NCI-H2107 treated with DMSO at 0.1 percent for 48 hours (cell line): ENCODE measurements around the gene RAB11FIP5.
"Not testable (repeated sequence)": the region's sequence is repeated elsewhere in the genome, so short reads cannot be mapped to it uniquely, and the experiment has no call there.

ENCODE experiments used
- DNase-seq: peaks from one replicate; lab custom pipeline; 2025; ENCODE audit not compliant: unreplicated experiment; lab: John Stamatoyannopoulos, UW

The RAB11FIP5 gene

DNA sequence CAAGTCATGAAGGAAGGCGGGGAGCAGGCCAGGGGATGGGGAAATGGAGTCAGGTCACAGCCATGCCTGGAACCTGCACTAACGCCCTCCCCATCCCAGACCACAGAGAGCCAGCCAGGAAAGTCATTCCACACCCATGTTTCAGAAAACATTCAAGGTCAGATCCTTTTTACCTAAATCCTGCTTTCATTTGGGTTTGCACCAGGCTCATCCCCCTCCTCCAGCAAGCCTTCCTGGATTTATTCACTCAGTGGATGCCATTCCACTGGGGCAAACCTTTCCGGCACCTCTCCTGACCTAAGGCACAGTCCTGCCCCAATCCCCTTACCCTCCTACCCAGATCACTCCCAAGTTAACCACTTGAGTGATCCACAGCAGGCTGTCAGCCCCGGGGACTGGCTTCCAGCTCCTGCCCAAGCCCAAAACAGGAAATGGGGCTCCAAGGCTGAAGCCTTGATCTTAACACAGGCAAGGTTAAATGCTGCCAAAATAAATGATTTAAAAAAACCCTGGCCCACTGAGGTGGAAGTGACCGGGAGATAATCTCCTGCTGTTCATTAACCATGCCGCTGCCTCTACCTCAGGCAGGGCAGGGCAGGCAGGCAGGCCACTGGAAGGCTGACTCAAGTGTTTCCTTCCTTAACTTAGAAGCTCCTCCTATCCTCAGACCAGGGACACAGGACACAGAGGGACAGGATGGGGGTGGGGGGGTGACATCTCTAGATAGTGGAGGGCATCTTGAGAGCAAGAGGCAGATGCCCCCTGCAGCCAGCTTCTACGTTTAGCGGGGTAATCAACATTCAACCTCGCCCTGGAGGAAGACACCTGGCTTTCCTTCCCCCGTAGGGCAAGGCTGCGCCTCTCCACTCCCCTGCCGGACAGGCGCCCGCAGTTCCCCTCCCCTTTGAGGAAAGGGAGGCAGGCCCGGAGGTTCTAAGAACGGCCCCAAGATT is 1.4 kb downstream of the RAB11FIP5 start:
- no peak for DNase-seq

DNA sequence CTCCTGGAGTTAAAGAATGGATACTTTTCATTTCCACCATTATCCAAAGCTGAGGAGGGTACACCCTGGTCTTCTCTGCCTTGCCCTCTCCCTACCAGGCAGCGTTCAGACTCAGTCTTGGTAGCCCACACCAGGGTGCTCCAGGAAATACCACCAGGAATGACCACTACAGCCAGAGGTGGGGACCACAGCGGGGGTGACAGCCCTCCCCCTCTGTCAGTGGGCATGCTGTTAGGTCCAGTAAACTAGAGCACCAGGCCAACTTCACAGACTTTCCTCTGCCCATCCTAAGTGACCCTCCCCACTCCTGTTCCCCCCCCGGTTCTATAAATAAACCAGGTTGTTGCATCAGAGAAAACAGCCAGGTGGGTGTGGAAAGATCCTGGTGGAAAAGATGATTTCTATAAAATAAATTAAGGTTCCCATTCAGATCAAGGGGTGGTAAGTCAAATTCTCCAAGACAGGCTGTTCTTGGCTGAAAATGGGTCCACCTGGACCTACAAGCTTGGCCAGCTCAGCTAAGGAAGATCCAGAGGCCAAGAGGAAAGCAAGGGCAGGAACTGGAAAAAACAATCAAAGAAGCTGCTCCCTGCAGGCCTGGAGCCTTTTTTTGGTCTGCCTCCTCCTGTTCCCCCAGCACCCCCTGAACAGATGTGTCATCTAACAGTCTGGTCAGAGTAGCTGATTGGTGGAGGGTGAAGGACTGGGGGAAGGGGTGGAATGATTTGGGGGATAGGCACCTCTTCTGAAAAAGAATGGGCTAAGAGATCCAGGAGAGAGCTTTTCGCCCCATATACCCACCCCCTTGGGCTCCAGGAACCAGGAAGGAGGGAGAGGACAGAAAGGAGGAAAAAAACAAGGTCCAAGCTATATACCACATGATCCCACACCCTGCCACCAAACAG is 2.3 kb downstream of the RAB11FIP5 start:
- DNase-seq, result no peak

DNA sequence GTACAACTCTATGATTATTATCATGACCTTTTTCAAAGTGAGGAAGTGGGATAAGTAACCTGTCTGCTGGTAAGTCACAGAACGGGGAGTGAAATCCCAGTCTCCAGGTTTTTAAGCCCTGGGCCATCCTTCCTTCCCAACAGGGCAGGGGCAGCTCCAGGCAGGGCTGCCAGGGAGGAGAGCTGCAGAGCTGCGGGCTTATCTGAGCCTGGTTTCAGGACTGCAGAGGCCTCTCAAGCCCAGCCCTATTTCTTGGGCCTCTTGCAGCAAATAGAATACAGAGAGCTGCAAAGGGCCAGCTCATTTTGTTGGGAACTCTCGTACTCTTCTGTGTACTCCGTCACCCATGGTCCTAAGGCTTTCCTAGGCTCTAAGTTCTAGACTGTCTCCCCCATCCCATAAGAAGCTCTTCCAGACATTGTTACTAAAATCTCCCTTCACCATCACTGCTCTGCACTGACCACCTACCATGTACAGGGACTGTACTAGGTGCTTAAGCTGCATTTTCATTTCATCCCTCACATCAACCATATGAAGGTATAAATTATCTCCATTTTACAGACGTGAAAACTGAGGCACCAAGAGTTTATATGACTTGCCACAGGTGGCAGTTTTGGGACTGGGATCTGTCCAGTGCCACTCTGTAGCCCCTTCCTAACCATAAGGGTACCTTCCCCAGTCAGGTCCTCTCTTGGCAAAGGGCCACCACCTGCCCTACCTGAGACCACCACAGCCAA is 3.1 kb downstream of the RAB11FIP5 start:
- DNase-seq, result no peak

DNA sequence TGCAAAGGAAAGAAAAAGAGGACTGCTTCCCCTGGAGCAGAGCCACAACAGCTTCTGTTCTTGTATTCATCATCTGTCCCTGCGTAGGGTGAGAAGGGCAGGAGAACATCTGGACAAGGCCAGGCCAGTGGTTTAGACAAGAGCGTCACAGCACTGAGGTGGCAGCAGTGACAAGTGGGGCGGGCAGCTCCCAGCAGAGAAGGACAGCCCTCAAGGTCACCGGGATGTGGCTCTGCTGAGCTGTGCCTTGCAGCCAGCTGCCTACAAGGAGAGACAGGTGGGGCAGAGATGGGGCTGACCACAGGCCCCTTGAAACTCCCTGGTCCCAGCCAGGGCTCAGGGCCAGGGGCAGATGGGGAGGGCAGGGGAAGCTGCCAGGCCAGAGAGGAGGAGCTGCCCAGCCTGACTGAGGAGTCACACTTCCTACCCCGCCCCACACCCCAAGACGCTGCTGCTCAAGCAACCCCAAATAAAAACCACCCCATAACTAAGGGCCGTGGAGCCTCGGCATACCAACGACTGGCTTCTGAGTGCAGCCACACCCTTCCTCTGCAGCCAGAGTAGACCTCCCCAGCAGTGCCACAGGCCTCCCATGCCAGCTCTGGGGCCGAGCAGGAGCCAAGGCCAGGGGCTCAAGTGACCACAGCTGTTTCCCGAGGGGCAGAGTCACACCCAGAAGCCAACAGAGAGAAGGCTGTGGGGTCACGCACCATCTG is 5.4 kb downstream of the RAB11FIP5 start:
- DNase-seq, result no peak

DNA sequence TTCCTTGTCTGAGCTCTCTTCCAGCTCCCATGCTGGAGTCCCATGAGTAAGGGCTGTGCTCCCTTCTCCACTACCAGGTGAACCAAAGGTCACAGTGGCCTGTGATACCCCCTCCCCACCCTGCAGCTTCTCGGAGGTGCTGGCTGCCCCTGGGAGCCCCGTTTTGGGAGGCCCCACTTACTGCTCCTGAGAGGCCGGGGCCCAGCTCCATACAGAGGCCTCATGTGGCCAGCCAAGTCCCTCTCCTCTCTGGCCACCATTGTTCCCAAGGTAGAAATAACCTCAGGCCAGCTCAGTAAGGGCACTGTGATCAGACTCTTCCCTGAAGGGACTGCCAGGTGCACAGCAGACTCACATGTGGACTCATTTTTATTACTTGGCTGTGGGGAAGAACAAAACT is 6.0 kb downstream of the RAB11FIP5 start:
- no peak for DNase-seq

DNA sequence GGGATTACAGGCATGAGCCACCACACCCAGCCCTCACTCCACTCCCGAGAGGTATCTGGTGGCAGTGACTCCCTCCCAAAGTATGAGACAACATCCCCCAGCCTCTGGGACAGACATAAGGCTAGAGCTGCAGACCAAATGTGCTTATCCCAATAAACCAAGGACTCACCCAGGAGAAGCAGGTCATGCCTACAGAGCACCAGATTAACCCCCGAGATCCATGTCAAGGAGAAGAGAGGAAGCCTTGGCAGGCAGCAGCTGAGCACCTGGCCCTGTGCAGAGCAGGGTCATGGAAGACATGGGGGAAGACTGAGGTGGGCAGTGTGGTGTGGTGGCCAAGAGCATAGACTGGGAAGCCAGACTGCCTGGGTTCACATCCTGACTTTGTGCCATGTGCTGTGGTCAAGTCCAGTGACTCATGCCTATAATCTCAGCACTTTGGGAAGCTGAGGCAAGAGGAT is 7.2 kb downstream of the RAB11FIP5 start:
- DNase-seq, result no peak

DNA sequence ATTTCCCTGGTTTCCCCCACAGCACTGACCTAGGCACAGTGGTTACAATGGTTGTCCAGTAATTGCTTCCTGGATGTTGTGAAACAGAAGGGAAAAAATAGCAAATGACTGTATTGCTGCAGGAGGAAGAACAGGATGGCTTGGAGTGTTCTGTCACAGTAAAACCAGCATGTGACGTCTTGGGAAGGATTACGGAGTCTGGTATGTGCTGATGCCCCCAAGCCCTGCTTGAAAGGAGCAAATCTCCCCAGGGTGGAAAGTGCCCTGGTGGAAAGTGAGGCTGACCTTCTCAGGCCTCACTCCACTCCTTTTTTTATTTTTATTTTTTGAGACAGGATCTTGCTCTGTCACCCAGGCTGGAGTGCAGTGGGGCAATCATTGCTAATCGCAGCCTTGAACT is 7.8 kb downstream of the RAB11FIP5 start:
- DNase-seq, result no peak

DNA sequence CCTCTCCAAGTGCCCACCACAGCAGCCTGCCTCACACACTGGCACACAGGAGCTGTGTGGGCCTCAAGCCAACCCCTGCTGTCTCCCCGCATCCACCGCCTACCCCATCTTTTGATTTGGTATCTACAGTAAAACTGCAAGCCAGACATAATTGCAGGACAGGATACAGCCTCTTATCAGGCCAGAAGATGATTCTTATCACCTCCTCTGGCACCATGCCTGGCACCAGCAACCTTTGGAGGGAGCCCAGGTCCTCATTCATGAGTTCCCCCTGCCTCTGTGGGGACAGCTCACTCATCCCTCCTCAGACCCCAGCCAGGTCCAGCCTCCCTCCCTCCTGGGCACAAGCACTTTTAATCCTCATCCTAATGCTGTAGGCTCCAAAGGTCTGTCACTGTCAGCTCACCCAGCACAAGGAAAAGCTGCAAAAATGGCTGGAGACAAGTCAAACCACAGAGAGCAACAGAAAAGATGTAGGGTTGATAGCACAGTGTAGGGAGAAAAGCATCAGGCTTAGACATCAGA is 9.7 kb downstream of the RAB11FIP5 start:
- no peak for DNase-seq

DNA sequence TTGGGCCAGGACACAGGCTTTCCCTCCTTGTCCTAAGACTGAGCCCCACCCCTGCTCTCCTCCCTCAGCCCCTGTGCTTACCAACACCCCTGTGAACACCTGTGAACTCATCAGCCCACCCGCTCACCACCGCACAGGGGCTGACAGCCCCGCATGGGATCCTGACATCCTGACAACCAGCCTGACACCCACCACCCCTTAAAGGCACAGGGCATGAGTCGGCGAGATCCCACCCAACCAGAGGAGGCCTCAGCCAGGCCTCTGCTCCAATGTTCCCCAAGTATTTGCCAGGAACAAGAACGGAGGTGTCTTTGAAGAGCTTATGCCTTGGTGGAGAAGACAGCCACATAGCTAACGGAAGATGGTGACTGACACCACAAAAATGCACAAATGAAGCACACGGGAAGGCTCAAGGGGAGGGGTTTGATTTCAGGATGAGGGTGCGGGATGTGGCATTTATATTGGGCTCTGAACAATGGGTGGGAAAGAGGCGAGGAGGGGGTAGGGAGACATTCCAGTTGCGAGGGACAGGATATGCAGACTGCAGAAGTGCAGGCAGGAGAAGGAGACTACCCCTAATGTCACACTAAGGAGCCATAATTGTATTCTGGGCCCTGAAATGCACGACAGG is 11.0 kb downstream of the RAB11FIP5 start:
- no peak for DNase-seq

DNA sequence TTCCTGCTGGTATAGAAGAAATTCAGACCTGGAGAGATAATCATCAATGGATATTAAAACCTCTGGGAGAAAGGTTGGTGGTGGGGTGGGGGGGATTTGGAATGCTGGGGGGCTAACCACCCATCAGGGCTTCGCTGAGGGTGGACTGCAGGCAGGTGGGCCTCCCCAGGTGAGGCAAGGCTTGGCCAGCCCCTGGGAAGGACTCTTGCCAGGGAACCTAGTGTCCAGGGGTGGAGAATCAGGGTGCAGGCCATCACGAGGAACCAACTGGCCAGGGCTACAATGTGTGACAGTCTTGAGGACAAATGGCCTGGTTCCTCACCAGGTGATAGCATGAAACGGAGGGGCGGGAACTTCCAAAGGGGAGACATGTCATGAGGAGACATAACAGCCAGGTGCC is 11.8 kb downstream of the RAB11FIP5 start:
- DNase-seq, result no peak

DNA sequence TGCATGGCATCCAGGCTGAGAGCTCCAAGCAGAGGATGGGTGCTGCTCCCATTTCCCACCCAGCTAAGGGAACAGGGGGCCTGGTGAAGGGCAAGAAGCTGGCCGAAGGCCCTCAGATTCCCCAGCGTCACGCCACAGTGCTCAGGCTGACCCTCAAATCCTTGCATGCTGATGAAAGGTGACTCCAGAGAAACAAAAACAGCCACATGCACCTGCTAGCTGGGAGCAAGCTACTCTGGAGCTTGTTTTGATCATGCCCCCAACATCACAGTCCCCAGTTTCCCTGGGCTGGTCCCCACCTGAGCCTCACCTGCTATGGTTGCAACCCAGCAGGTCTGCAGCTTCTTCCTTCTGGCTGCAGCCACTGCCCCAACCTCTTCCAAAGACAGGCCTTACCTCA is 13.3 kb downstream of the RAB11FIP5 start:
- DNase-seq, result no peak

DNA sequence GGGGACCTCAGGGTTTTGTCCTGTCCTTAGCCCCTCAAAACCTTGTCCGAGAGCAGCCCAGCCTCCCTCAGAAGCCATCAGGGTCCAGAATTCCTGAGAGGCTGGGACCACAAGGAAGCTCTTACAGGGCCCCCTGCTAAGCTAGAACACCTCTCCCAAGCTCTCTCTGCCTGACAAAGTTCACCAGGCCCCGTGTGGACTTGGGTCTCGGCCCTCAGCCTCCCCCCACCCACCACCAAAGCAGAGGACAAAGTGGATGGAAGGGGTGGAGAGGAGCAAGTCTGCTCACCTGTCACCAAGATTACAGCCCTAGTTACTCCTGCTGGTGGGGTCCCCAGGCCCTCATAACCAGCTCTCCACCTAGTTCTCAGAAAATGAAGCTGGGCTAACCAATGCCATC is 16.8 kb downstream of the RAB11FIP5 start:
- no peak for DNase-seq

DNA sequence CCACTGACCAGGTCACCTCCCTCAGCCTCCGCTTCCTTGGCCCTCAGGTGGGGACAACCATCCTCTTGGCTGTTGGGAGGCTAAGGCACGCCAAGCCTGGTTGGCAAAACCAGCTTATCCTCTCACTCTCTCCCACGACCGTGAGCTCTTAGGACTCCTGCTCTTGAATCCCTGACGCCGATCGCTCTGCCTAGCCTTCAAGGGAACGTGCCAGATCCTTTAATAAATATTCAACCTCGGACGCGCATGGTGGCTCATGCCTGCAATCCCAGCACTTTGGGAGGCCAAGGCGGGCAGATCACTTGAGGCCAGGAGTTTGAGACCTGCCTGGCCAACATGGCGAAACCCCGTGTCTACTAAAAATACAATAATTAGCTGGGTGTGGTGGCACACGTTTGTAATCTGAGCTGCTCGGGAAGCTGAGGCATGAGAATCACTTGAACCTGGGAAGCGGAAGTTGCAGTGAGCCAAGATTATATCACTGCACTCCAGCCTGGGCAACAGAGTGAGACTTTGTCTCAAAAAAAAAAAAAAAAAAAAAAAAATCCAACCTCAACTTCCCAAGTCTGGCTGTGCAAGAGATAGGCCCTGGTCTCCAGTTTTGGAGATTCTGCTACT is 19.0 kb downstream of the RAB11FIP5 start:
- not testable (repeated sequence) for DNase-seq

DNA sequence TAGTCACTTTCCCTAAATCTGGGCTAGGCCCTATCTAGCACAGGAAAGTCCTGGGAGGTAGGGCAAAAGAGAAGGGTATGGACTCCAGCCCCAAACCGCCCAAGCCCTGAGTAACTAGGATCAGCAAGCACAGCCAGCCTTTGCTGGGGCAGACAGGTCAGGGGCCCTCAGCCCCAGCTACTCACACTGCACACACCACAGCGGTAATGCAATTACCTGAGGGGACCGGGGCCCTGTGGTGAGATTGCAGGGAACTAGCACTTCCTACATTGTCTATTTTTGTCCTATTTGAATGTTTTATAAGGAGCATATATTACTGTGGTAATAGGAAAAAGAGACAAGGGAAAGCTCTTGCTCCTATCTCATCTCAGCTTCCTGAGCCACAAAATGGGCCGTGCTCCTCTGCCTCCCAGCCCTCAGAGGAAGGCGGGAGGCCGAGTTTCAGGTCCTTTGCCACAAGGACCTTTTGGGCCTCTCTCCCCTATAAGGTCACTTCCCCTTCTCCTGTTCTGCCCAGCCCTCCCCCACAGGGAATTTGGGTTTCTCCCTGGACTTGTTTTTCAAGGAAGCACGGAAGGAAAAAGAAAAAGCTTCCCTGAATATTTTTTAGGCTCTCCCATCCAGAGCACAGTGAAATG is 20.5 kb downstream of the RAB11FIP5 start:
- no peak for DNase-seq

DNA sequence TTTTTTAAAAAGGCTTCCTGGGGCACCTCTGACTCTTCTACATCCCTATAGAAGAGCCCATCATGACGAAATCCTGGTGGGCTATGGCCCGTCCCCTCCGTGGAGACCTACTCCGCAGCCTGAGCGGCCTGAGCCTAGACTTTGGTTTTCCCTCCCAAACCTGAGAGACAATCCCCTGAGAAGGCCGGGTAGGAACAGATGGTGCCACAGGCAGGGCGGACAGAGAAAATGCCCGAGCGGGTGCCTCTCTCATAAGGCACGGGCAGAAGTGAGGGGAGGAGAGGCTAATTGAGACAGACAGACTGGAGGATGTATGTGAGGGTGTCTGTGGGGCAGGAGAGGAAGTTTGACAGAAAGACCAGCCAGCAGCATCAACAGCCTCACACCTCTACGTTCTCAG is 21.1 kb downstream of the RAB11FIP5 start:
- no peak for DNase-seq

DNA sequence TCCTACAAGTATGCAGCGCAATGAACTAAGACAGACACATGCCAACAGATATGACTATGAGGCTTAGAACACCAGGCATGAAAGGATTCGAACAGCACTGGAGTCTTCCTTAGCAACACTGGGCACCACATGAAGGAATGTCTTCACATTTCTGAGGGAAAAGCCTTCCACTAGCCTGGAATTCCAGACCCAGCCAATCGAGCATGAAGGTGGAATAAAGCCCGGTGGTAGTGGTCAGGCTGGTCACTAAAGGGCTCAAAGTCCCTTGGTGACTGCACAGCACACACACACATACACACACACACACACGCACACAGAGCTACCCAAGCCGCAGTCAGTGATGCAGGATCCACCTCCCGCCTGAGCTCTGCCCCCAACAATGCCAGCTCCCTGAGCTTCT is 21.6 kb downstream of the RAB11FIP5 start:
- no peak for DNase-seq

DNA sequence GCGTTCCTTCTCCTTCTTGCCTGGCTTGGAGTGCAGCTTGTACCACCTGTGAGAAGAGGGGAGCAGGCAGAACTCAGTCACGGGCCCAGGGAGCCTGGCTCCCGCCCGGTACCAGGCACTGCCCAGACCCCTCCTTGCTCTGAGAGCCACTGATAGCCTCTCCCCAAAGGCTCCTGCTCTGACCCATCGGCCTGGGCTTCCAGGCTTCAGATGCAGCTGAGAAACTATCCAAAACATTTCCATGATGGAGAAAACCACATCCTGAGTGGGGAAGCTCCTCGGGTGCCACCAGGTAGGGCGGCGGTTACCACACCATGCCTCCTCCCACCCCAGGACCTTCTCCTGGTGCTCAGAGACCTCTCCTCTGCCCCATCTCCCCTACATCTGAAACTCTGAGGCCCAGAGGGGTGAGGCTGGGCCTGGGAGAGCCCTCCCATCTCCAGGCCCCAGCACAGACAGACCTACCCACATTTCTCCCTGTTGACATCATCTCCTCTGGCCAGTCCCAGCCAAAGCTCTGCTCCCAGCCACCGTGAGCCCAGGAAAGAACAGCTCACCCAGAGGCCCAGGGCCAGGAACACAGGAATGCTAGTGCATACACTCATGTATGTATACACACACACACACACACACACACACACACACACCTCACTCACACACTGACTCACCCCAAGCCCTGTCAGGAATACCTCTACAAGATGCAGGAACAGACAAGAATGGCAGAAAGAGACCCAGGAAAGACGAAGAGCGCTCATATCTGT is 23.3 kb downstream of the RAB11FIP5 start:
- no peak for DNase-seq

DNA sequence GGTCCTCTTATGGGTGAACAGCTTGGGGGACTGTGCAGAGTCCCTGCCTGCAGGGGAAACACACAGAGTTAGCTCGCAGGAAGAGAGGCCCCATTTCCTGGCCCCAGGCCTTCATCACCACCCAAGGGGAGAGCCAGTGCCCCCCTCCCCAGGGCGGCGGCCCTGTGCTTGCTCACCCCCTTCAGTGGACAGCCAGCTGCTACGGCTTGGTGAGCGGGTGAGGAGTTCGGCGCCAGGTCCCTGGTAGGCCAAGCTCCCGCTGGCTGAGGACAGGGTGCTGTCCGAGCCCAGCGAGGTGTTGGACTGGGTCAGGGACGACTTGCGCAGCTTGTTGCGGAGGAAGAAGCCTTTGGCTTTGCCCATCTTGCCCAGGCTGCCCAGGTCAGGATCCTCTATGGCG is 24.0 kb downstream of the RAB11FIP5 start:
- DNase-seq, result no peak
